PC-3 (cell line): ENCODE data around the gene ZSCAN1. TPM values are rescaled to one million over a fixed set of nuclear protein-coding genes. Genes with fewer than 3 reads are reported as not detected.

Experiments
- ATAC-seq: fragments of 200-7000 bp; cut with Tn5 transposase; 2 replicates; pipeline ENCODE4 v1.9.1; 2020; ENCODE audit warnings: mild to moderate bottlenecking, moderate library complexity
- BruUV-seq: library from RNA; stranded (reverse); fragments of 400-500 nt; replicated peaks from 2 replicates; lab custom pipeline; 2021; lab: Mats Ljungman, UMichigan
- CTCF ChIA-PET: fragments of 300-600 bp; sonication (Branson Sonifier 250); formaldehyde crosslinking; loops from one replicate; lab custom pipeline; 2022; ENCODE audit warnings: antibody characterized with exemption; lab: Charles Lee
- POLR2A ChIA-PET: fragments of 300-600 bp; sonication (Branson Sonifier 250); formaldehyde crosslinking; loops from one replicate; lab custom pipeline; 2022; ENCODE audit warnings: antibody characterized with exemption; ENCODE audit not compliant: unreplicated experiment; lab: Charles Lee
- DNase-seq: peaks from one replicate; pipeline ENCODE4 v3.0.0-alpha.2; 2015
- H2AFZ ChIP-seq: fragments of 300-600 bp; sonication (generic); 2 replicates; pipeline ENCODE4 v1.6.0; 2016; ENCODE audit warnings: antibody characterized with exemption, low read length
- H3F3A ChIP-seq: fragments of 300-600 bp; sonication (generic); one replicate; pipeline ENCODE4 v1.6.0; 2017; ENCODE audit warnings: antibody characterized with exemption, low read length, control low read depth, mild to moderate bottlenecking; ENCODE audit not compliant: unreplicated experiment
- H3K27ac ChIP-seq: fragments of 300-600 bp; sonication (generic); 2 replicates; pipeline ENCODE4 v1.5.1; 2016; ENCODE audit warnings: mild to moderate bottlenecking, low read length
- H3K27me3 ChIP-seq: fragments of 300-600 bp; sonication (generic); 2 replicates; pipeline ENCODE4 v1.6.1; 2016; ENCODE audit warnings: low read length, mixed read lengths
- H3K36me3 ChIP-seq: fragments of 300-600 bp; sonication (generic); 2 replicates; pipeline ENCODE4 v1.6.1; 2016; ENCODE audit warnings: low read depth, mixed run types, low read length, mixed read lengths
- H3K4me1 ChIP-seq: fragments of 300-600 bp; sonication (generic); 2 replicates; pipeline ENCODE4 v1.5.1; 2016; ENCODE audit warnings: low read length; ENCODE audit not compliant: insufficient read depth
- H3K4me2 ChIP-seq: fragments of 300-600 bp; sonication (generic); 2 replicates; pipeline ENCODE4 v1.6.0; 2016; ENCODE audit warnings: low read length
- H3K4me3 ChIP-seq: fragments of 300-600 bp; sonication (generic); 2 replicates; pipeline ENCODE4 v1.5.1; 2016; ENCODE audit warnings: mild to moderate bottlenecking, low read length, mixed read lengths
- H3K79me2 ChIP-seq: fragments of 300-600 bp; sonication (generic); 2 replicates; pipeline ENCODE4 v1.6.1; 2017; ENCODE audit warnings: low read length, mixed read lengths
- H3K9ac ChIP-seq: fragments of 300-600 bp; sonication (generic); 2 replicates; pipeline ENCODE4 v1.6.0; 2016; ENCODE audit warnings: mild to moderate bottlenecking, low read length
- H3K9me2 ChIP-seq: fragments of 300-600 bp; sonication (generic); replicated peaks from 2 replicates; pipeline ENCODE4 v1.6.1; 2016; ENCODE audit warnings: mixed run types, low read length, mixed read lengths
- H3K9me3 ChIP-seq: fragments of 300-600 bp; sonication (generic); 2 replicates; pipeline ENCODE4 v1.6.1; 2016; ENCODE audit warnings: low read length, mixed read lengths
- H4K20me1 ChIP-seq: fragments of 300-600 bp; sonication (generic); 2 replicates; pipeline ENCODE4 v1.6.1; 2016; ENCODE audit warnings: low read length, mixed read lengths
- EZH2 ChIP-seq: fragments of 300-600 bp; sonication (generic); IDR thresholded peaks from one replicate; pipeline ENCODE4 v1.6.1; 2017; ENCODE audit warnings: antibody characterized with exemption, mild to moderate bottlenecking, low read length; ENCODE audit not compliant: unreplicated experiment
- EZH2phosphoT487 ChIP-seq: fragments of 300-600 bp; sonication (generic); IDR thresholded peaks from 2 replicates; pipeline ENCODE4 v1.6.1; 2018; ENCODE audit warnings: mild to moderate bottlenecking, antibody characterized with exemption, low read length, borderline replicate concordance
- intact Hi-C: fragments of 100-400 bp; cut with micrococcal nuclease; formaldehyde crosslinking; loops from 2 replicates; pipeline ENCODE4 v1.9.0; 2023
- total RNA-seq: library from RNA; depleted of rRNA; stranded (reverse); fragments of >200 nt; gene quantifications from 2 replicates; pipeline ENCODE4 v1.2.3, GENCODE V29; 2014
- TF ChIP-seq, protein P1 (sequence below): fragments of 300-600 bp; sonication (generic); conservative IDR thresholded peaks from 2 replicates; pipeline ENCODE4 v1.5.1; 2017; ENCODE audit warnings: antibody characterized with exemption, low read depth, mild to moderate bottlenecking, low read length

Gene ZSCAN1
- total RNA-seq, 1 experiment from 2014 or later = not detected

DNA sequence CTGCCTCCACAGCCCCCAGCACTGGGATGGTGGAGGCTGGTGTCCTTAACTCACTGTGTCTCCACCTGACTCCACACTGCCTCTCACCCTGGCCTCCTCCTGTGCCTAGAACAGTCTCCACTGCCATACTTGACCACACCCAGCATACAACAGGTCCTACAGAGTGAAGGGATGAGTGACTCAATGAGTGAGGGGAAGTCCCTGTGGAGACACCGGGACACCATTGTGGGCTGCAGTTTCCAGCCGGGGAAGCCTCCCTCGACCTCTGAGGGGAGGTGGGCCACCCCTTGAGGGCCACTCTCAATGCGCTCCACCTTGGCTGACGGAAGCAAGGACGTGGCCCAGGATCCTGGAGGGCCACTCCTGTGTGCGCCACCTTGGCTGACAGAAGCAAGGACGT, 22.4 kb downstream of the ZSCAN1 start:
- no peaks in the 10 kb centered on the region for H3K36me3 ChIP-seq
- DNase-seq (no peak), ATAC-seq (no peak)
- no peak overlapping the region for H3K4me3 ChIP-seq
- ChIA-PET CTCF (no interaction called here), POLR2A (no interaction called here)
- no peaks in the 10 kb centered on the region for H3K4me1 ChIP-seq
- no peaks in the 10 kb centered on the region for H3K79me2 ChIP-seq
- no peaks in the 10 kb centered on the region for H3F3A ChIP-seq
- no peak overlapping the region for H2AFZ ChIP-seq
- no peak overlapping the region for H3K9ac ChIP-seq
- peaks cover 57% of the 10 kb centered on the region for H3K9me3 ChIP-seq
- H3K27me3 ChIP-seq = no peaks in the 10 kb centered on the region
- H3K4me2 ChIP-seq = no peak overlapping the region
- H4K20me1 ChIP-seq = no peaks in the 10 kb centered on the region
- TF ChIP-seq EZH2phosphoT487 (no peak), EZH2 (no peak)
- TF ChIP-seq, protein P1, sequence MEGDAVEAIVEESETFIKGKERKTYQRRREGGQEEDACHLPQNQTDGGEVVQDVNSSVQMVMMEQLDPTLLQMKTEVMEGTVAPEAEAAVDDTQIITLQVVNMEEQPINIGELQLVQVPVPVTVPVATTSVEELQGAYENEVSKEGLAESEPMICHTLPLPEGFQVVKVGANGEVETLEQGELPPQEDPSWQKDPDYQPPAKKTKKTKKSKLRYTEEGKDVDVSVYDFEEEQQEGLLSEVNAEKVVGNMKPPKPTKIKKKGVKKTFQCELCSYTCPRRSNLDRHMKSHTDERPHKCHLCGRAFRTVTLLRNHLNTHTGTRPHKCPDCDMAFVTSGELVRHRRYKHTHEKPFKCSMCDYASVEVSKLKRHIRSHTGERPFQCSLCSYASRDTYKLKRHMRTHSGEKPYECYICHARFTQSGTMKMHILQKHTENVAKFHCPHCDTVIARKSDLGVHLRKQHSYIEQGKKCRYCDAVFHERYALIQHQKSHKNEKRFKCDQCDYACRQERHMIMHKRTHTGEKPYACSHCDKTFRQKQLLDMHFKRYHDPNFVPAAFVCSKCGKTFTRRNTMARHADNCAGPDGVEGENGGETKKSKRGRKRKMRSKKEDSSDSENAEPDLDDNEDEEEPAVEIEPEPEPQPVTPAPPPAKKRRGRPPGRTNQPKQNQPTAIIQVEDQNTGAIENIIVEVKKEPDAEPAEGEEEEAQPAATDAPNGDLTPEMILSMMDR = no peak
- no peaks in the 10 kb centered on the region for H3K9me2 ChIP-seq
- no peak overlapping the region for H3K27ac ChIP-seq
- no TSS peak for BruUV-seq
- intact Hi-C loops = no loop called here

DNA sequence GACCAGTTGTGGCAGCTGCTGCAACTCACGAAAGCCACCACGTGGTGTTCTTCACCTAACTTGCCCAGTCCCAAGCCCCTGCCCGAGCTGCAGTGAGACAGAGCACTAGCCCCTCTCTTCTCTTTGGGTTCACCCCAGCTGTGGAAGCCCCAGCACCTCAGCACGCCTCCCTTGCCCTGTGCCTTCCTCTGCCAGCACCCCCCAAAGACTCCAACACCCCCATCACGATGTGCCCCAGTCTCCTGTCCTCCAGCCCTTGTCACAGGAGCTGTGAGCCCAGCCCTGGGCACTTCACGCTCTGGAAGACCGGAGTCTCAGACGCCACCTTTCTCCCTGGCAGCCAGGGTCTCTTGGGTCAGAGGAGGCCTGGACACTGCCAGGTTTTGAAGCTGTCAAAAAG, 23.0 kb downstream of the ZSCAN1 start:
- Histone ChIP-seq H3K4me1 (no peaks in the 10 kb centered on the region), H3K9ac (no peak overlapping the region), H3K4me3 (no peak overlapping the region), H3K9me2 (no peaks in the 10 kb centered on the region), H3K27ac (no peak overlapping the region), H4K20me1 (no peaks in the 10 kb centered on the region), H3K79me2 (no peaks in the 10 kb centered on the region), H2AFZ (no peak overlapping the region), H3K9me3 (peaks cover 53% of the 10 kb centered on the region), H3K4me2 (no peak overlapping the region), H3F3A (no peaks in the 10 kb centered on the region), H3K36me3 (no peaks in the 10 kb centered on the region), H3K27me3 (no peaks in the 10 kb centered on the region)
- ATAC-seq (no peak), DNase-seq (no peak)
- CTCF ChIA-PET = no interaction called here
- intact Hi-C loops = no loop called here
- BruUV-seq = no TSS peak
- POLR2A ChIA-PET = no interaction called here
- TF ChIP-seq EZH2 (no peak), EZH2phosphoT487 (no peak)
- TF ChIP-seq, protein P1 = no peak

DNA sequence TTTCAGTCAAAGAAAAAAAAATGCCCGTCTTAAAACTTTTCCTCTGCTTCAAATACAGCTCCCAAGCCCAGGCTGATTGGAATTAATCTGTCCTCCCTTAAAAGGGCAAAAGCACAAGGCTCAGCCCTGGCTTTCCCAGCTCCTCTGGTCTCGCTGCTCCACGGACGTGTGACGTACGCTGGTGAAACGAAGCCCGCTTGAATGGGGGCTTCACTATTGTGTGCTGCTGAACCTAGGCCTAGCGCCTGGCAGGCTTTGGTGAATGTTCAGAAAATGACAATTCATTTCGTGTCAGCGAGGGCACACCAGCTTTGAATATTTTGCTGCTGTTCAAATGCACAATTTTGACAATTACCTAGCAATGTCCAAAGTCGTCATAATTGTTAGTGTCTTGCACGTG, 24.6 kb downstream of the ZSCAN1 start:
- no peaks in the 10 kb centered on the region for H3K36me3 ChIP-seq
- H3K9me3 ChIP-seq = peaks cover 48% of the 10 kb centered on the region
- CTCF ChIA-PET = no interaction called here
- H2AFZ ChIP-seq = no peak overlapping the region
- TF ChIP-seq, protein P1 = no peak
- TF ChIP-seq EZH2phosphoT487 (no peak), EZH2 (no peak)
- no peaks in the 10 kb centered on the region for H4K20me1 ChIP-seq
- H3K9me2 ChIP-seq = no peaks in the 10 kb centered on the region
- ATAC-seq = no peak
- H3K9ac ChIP-seq = no peak overlapping the region
- H3K4me2 ChIP-seq = no peak overlapping the region
- H3K27ac ChIP-seq = no peak overlapping the region
- POLR2A ChIA-PET = no interaction called here
- no peaks in the 10 kb centered on the region for H3K27me3 ChIP-seq
- intact Hi-C loops = no loop called here
- H3K4me1 ChIP-seq = no peaks in the 10 kb centered on the region
- no peak overlapping the region for H3K4me3 ChIP-seq
- no peak for DNase-seq
- no peaks in the 10 kb centered on the region for H3K79me2 ChIP-seq
- BruUV-seq = no TSS peak
- H3F3A ChIP-seq = no peaks in the 10 kb centered on the region
